HepG2 (cell line): ENCODE results near the gene PIBF1. TPM values are rescaled to one million over a fixed set of nuclear protein-coding genes. Genes with fewer than 3 reads are reported as not detected.

ENCODE experiments used
- AHDC1 ChIP-seq: sonication (generic); formaldehyde crosslinking; IDR thresholded peaks from 2 replicates; pipeline ENCODE4 v1.5.1; 2020; ENCODE audit warnings: mild to moderate bottlenecking, missing genetic modification reagents, borderline replicate concordance
- CREB1 ChIP-seq, 2 experiments: fragments of 450-650 bp in 1 of 2; IDR thresholded peaks; 2 replicates each; pipeline ENCODE4 v1.6.1; 2016 to 2017; ENCODE audit warnings: control low read depth in 1 of 2, mild to moderate bottlenecking in 1 of 2, missing compliant biosample characterization in 1 of 2, missing genetic modification characterization in 1 of 2
- CREM ChIP-seq, 2 experiments: sonication (generic) in 1 of 2; formaldehyde crosslinking in 1 of 2; IDR thresholded peaks; 2 replicates each; pipeline versions ENCODE4 v1.4.0 to v1.6.1; 2016 to 2020; ENCODE audit warnings: antibody characterized with exemption in 1 of 2, mild to moderate bottlenecking in 1 of 2, missing genetic modification reagents in 1 of 2
- ELF4 ChIP-seq: sonication (generic); formaldehyde crosslinking; IDR thresholded peaks from 2 replicates; pipeline ENCODE4 v1.5.0; 2020; ENCODE audit warnings: missing genetic modification reagents, mild to moderate bottlenecking, moderate library complexity, borderline replicate concordance
- FOXP1 ChIP-seq, 2 experiments: fragments of 450-650 bp in 1 of 2; IDR thresholded peaks; 2 replicates each; pipeline ENCODE4 v1.6.1; 2017 to 2018; ENCODE audit warnings: antibody characterized with exemption in 1 of 2
- FOXP4 ChIP-seq: sonication (generic); formaldehyde crosslinking; IDR thresholded peaks from 2 replicates; pipeline ENCODE4 v1.4.0; 2020; ENCODE audit warnings: missing genetic modification reagents
- HES4 ChIP-seq: sonication (generic); formaldehyde crosslinking; IDR thresholded peaks from 2 replicates; pipeline ENCODE4 v1.9.0; 2021; ENCODE audit warnings: mild to moderate bottlenecking, missing genetic modification reagents, borderline replicate concordance
- HMG20B ChIP-seq: conservative IDR thresholded peaks from 2 replicates; pipeline ENCODE4 v1.6.1; 2016; ENCODE audit warnings: missing genetic modification reagents, missing compliant biosample characterization
- HNF1B ChIP-seq: sonication (generic); formaldehyde crosslinking; IDR thresholded peaks from 2 replicates; pipeline ENCODE4 v1.5.1; 2020; ENCODE audit warnings: mild to moderate bottlenecking, moderate library complexity, missing genetic modification reagents
- HOXA3 ChIP-seq: sonication (generic); formaldehyde crosslinking; IDR thresholded peaks from 2 replicates; pipeline ENCODE4 v1.5.0; 2020; ENCODE audit warnings: missing genetic modification reagents
- KLF11 ChIP-seq: IDR thresholded peaks from 2 replicates; pipeline ENCODE4 v1.6.1; 2016; ENCODE audit warnings: missing compliant biosample characterization
- NFE2 ChIP-seq: sonication (generic); formaldehyde crosslinking; IDR thresholded peaks from 2 replicates; pipeline ENCODE4 v1.4.0; 2020; ENCODE audit warnings: missing genetic modification reagents
- NFYC ChIP-seq: IDR thresholded peaks from 2 replicates; pipeline ENCODE4 v1.6.1; 2016; ENCODE audit warnings: missing genetic modification reagents, missing compliant biosample characterization
- PRPF4 ChIP-seq: fragments of 200-400 bp; formaldehyde crosslinking; IDR thresholded peaks from 2 replicates; pipeline ENCODE4 v1.6.1; 2016; ENCODE audit warnings: low read length, low read depth; ENCODE audit not compliant: poor library complexity, severe bottlenecking
- ZNF18 ChIP-seq: sonication (generic); formaldehyde crosslinking; IDR thresholded peaks from 2 replicates; pipeline ENCODE4 v1.8.0; 2022; ENCODE audit warnings: mild to moderate bottlenecking, missing genetic modification reagents; ENCODE audit not compliant: insufficient replicate concordance
- ZNF232 ChIP-seq: sonication (generic); formaldehyde crosslinking; IDR thresholded peaks from 2 replicates; pipeline ENCODE4 v1.4.0; 2020; ENCODE audit warnings: missing genetic modification reagents, borderline replicate concordance
- ZNF3 ChIP-seq: IDR thresholded peaks from 2 replicates; pipeline ENCODE4 v1.7.0; 2017; ENCODE audit warnings: inconsistent platforms
- ZNF546 ChIP-seq: sonication (generic); formaldehyde crosslinking; conservative IDR thresholded peaks from 2 replicates; pipeline ENCODE4 v1.8.1; 2023; ENCODE audit warnings: mild to moderate bottlenecking, missing genetic modification reagents
- ZNF589 ChIP-seq: sonication (generic); formaldehyde crosslinking; conservative IDR thresholded peaks from 2 replicates; pipeline ENCODE4 v1.8.0; 2022; ENCODE audit warnings: mild to moderate bottlenecking, moderate library complexity, missing genetic modification reagents
- ZNF644 ChIP-seq: IDR thresholded peaks from 2 replicates; pipeline ENCODE4 v1.6.1; 2016; ENCODE audit warnings: low read depth
- polyA plus RNA-seq, 8 experiments: library from polyadenylated mRNA; depleted of rRNA in 3 of 8; stranded (reverse) in 7 of 8; unstranded in 1 of 8; fragments of >200 nt; fragmentation: Illumina TruSeq in 4 of 8; extraction: Trizol in 4 of 8; gene quantifications; 2 replicates each; pipeline versions ENCODE4 v1.2.1 to v1.2.3, GENCODE V29; 2011 to 2016; ENCODE audit warnings: low read depth in 4 of 8, missing spikeins in 1 of 8, mixed read lengths in 1 of 8; ENCODE audit not compliant: insufficient read depth in 1 of 8
- total RNA-seq, 5 experiments: library from RNA; depleted of rRNA; stranded (reverse); fragments of >200 nt; fragmentation: Illumina TruSeq; extraction: Trizol; gene quantifications; 2 replicates each; pipeline ENCODE4 v1.2.3, GENCODE V29; 2016; ENCODE audit warnings: low read depth in 1 of 5

PIBF1 gene
- total and polyA plus RNA-seq, 2 of the 13 experiments (the other 11 are each of a cell fraction or from before 2014, with no cell fraction given), result 4.2 to 15.8 TPM

- TF ChIP-seq AHDC1 (CRISPR knock-in tag) (peak; percentile 63; the same call in 1 of the 2 replicates), NFE2 (CRISPR knock-in tag) (no peak), HOXA3 (CRISPR knock-in tag) (no peak), ELF4 (CRISPR knock-in tag) (no peak), FOXP4 (CRISPR knock-in tag) (no peak), ZNF18 (CRISPR knock-in tag) (no peak), ZNF232 (CRISPR knock-in tag) (no peak), ZNF644 (CRISPR knock-in tag) (peak; percentile 72), ZNF589 (CRISPR knock-in tag) (no peak), ZNF3 (CRISPR knock-in tag) (peak; percentile 98), CREB1 (IDR thresholded peaks at IDR 0.05) (no peak), CREB1 (CRISPR knock-in tag; IDR thresholded peaks at IDR 0.05) (0 out of 2 replicates have a peak, but pooled peaks have one; percentile 29), HES4 (no peak), CREM (IDR thresholded peaks at IDR 0.05) (peak; percentile 38; the same call in 1 of the 2 replicates), CREM (CRISPR knock-in tag; IDR thresholded peaks at IDR 0.05) (no peak), FOXP1 (IDR thresholded peaks at IDR 0.05) (no peak), FOXP1 (CRISPR knock-in tag; IDR thresholded peaks at IDR 0.05) (peak; percentile 38; the same call in 1 of the 2 replicates), ZNF546 (CRISPR knock-in tag) (no peak), HMG20B (CRISPR knock-in tag) (no peak), KLF11 (CRISPR knock-in tag) (no peak), PRPF4 (no peak), HNF1B (CRISPR knock-in tag) (no peak), NFYC (no peak)
These were observed 10.7 kb downstream of the PIBF1 start (continued) for GRCh38 chr13:72792640-72793039.
